ENCODE results near the gene NRXN2.

NRXN2 gene

DNA sequence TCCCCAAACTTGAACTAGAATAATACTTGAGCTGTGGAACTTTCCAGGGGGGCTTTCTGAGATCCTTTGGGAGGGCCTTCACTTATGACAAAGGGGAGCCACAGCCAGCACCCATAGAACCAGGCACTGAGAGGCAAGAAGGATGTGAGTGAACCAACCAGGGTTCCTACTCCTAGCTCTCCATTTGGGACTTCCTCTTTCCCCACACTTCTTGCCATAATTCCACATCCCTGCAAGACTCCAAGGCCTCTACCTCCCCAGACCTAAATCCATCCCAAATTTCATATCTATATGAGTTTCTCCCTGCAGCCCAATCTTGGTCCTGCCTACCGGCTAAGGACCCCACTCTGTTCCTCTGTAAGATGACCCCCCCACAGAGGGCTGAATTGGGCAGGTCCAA is 31.5 kb downstream of the NRXN2 start:
- Histone ChIP-seq H3K9me2 (replicated peaks; ENCODE audit: insufficient read depth, low read length) (no peaks in the 10 kb centered on the region), H2AFZ (ENCODE audit: low read length) (no peak overlapping the region), H4K20me1 (ENCODE audit: insufficient read depth, low read length) (no peaks in the 10 kb centered on the region), H3K79me2 (ENCODE audit: low read length) (no peaks in the 10 kb centered on the region), H3K9me3 (replicated peaks; ENCODE audit: insufficient read depth, low read length) (no peaks in the 10 kb centered on the region), H3K27ac (ENCODE audit: low read length) (no peak overlapping the region), H3K36me3 (replicated peaks; ENCODE audit: insufficient read depth, low read length) (no peaks in the 10 kb centered on the region), H3K9ac (ENCODE audit: low read length) (no peak overlapping the region), H3K4me2 (ENCODE audit: low read depth, low read length) (no peak overlapping the region), H3K4me3 (ENCODE audit: low read length) (no peak overlapping the region), H3K4me1 (ENCODE audit: low read length) (0 out of 2 replicates have a peak, but pooled peaks cover 6% of the 10 kb centered on the region), H3F3A (ENCODE audit: insufficient read depth, low read length) (no peaks in the 10 kb centered on the region), H3K27me3 (replicated peaks; ENCODE audit: insufficient read depth, low read length) (peaks cover 88% of the 10 kb centered on the region)
- TF ChIP-seq, protein P1, sequence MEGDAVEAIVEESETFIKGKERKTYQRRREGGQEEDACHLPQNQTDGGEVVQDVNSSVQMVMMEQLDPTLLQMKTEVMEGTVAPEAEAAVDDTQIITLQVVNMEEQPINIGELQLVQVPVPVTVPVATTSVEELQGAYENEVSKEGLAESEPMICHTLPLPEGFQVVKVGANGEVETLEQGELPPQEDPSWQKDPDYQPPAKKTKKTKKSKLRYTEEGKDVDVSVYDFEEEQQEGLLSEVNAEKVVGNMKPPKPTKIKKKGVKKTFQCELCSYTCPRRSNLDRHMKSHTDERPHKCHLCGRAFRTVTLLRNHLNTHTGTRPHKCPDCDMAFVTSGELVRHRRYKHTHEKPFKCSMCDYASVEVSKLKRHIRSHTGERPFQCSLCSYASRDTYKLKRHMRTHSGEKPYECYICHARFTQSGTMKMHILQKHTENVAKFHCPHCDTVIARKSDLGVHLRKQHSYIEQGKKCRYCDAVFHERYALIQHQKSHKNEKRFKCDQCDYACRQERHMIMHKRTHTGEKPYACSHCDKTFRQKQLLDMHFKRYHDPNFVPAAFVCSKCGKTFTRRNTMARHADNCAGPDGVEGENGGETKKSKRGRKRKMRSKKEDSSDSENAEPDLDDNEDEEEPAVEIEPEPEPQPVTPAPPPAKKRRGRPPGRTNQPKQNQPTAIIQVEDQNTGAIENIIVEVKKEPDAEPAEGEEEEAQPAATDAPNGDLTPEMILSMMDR (IDR thresholded peaks at IDR 0.05; ENCODE audit: low read length): no peak
- TF ChIP-seq EZH2 (optimal IDR thresholded peaks at IDR 0.05; ENCODE audit: low read depth, low read length) (no peak), EZH2phosphoT487 (IDR thresholded peaks at IDR 0.05; ENCODE audit: low read length) (no peak)
- DNase-seq: no peak

DNA sequence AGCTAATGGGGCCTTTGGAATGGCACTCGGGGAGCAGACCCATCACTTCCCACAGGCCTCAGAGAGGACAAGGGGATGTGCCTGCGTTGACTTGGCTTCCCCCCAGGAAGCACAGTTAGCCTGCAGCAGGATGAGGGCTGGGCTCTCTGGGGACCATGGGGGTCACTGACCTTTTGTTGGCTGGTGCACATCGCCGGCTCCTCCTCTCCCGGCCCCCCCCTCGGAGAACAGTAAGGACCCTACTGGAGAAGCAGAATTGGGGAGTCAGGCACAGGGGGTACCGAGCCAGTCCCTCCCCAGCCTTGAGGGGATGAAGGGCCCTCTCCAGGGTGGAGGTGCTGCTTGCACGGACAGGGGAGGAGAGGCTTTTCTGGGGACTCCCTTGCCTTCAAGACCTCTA is 32.8 kb downstream of the NRXN2 start:
- Histone ChIP-seq H3K9ac (ENCODE audit: low read length) (no peak overlapping the region), H3K4me1 (ENCODE audit: low read length) (0 out of 2 replicates have a peak, but pooled peaks cover 6% of the 10 kb centered on the region), H3K9me2 (replicated peaks; ENCODE audit: insufficient read depth, low read length) (no peaks in the 10 kb centered on the region), H3K79me2 (ENCODE audit: low read length) (no peaks in the 10 kb centered on the region), H3F3A (ENCODE audit: insufficient read depth, low read length) (no peaks in the 10 kb centered on the region), H3K27me3 (replicated peaks; ENCODE audit: insufficient read depth, low read length) (peaks cover 89% of the 10 kb centered on the region), H4K20me1 (ENCODE audit: insufficient read depth, low read length) (no peaks in the 10 kb centered on the region), H2AFZ (ENCODE audit: low read length) (no peak overlapping the region), H3K27ac (ENCODE audit: low read length) (no peak overlapping the region), H3K36me3 (replicated peaks; ENCODE audit: insufficient read depth, low read length) (no peaks in the 10 kb centered on the region), H3K4me3 (ENCODE audit: low read length) (no peak overlapping the region), H3K9me3 (replicated peaks; ENCODE audit: insufficient read depth, low read length) (no peaks in the 10 kb centered on the region), H3K4me2 (ENCODE audit: low read depth, low read length) (no peak overlapping the region)
- TF ChIP-seq EZH2 (optimal IDR thresholded peaks at IDR 0.05; ENCODE audit: low read depth, low read length): no peak
- TF ChIP-seq EZH2phosphoT487 (IDR thresholded peaks at IDR 0.05; ENCODE audit: low read length): no peak
- TF ChIP-seq, protein P1 (IDR thresholded peaks at IDR 0.05; ENCODE audit: low read length): no peak
- no peak for DNase-seq

DNA sequence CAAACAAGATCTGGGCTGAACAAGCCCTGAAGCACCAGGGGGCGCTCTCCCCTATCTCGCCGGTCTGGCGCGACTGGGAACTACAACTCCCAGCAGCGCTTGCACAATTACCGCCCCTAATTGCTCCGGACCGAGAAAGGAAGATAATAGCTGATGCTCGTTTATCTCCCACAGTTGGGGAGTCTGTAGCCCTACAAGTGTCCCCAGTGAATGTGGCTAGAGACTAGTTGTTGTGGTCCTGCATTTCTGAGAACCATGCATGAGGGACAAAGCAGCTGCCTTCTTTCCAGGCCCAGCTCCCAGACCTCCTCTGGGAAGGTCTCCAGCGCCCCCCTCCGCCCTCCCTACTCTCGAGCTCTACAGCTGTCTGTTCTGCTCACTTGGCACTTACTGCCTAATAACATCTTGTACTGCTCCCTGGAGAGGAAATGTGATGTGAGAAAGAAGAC is 34.4 kb downstream of the NRXN2 start:
- Histone ChIP-seq H2AFZ (ENCODE audit: low read length) (peak overlapping the region; percentile 73), H3K27ac (ENCODE audit: low read length) (no peak overlapping the region)
- no peak for TF ChIP-seq EZH2phosphoT487 (IDR thresholded peaks at IDR 0.05; ENCODE audit: low read length)
- TF ChIP-seq, protein P1 (IDR thresholded peaks at IDR 0.05; ENCODE audit: low read length): peak; percentile 92

More for the DNA sequence above, 34.4 kb downstream of the NRXN2 start:
- Histone ChIP-seq H3K27me3 (replicated peaks; ENCODE audit: insufficient read depth, low read length) (peaks cover 89% of the 10 kb centered on the region), H3K4me3 (ENCODE audit: low read length) (peak overlapping the region; percentile 63), H3K9me3 (replicated peaks; ENCODE audit: insufficient read depth, low read length) (no peaks in the 10 kb centered on the region), H3K4me2 (ENCODE audit: low read depth, low read length) (peak overlapping the region; percentile 78; the same call in 1 of the 2 replicates), H3K36me3 (replicated peaks; ENCODE audit: insufficient read depth, low read length) (no peaks in the 10 kb centered on the region), H3K9ac (ENCODE audit: low read length) (no peak overlapping the region), H3K9me2 (replicated peaks; ENCODE audit: insufficient read depth, low read length) (no peaks in the 10 kb centered on the region), H3K79me2 (ENCODE audit: low read length) (no peaks in the 10 kb centered on the region), H4K20me1 (ENCODE audit: insufficient read depth, low read length) (no peaks in the 10 kb centered on the region), H3F3A (ENCODE audit: insufficient read depth, low read length) (no peaks in the 10 kb centered on the region), H3K4me1 (ENCODE audit: low read length) (0 out of 2 replicates have a peak, but pooled peaks cover 6% of the 10 kb centered on the region)
- DNase-seq: peak; percentile 86

Data from MM.1S (cell line).